ENCODE data around the gene GRID2.

GRID2 gene

GRCh38 chr4:93633721-93634120 lies 1330.0 kb downstream of the GRID2 start:
- TF ChIP-seq TAF1 (IDR thresholded peaks at IDR 0.05; ENCODE audit: borderline replicate concordance, insufficient read depth, low read length) (no peak), POLR2AphosphoS5 (IDR thresholded peaks at IDR 0.05; ENCODE audit: low read depth, low read length) (no peak), FOXP2 (optimal IDR thresholded peaks at IDR 0.05; ENCODE audit: borderline replicate concordance, extremely low read depth, extremely low read length, insufficient read depth) (no peak), REST (IDR thresholded peaks at IDR 0.05; ENCODE audit: insufficient read depth in 1 of 2, low read depth in 2 of 2, low read length in 2 of 2) (no peak), SIN3A (IDR thresholded peaks at IDR 0.05; ENCODE audit: borderline replicate concordance, insufficient read depth, low read length) (no peak)

- TF ChIP-seq REST (IDR thresholded peaks at IDR 0.05; ENCODE audit: insufficient read depth in 1 of 2, low read depth in 2 of 2, low read length in 2 of 2) (no peak), FOXP2 (optimal IDR thresholded peaks at IDR 0.05; ENCODE audit: borderline replicate concordance, extremely low read depth, extremely low read length, insufficient read depth) (no peak), SIN3A (IDR thresholded peaks at IDR 0.05; ENCODE audit: borderline replicate concordance, insufficient read depth, low read length) (no peak), POLR2AphosphoS5 (IDR thresholded peaks at IDR 0.05; ENCODE audit: low read depth, low read length) (no peak), TAF1 (IDR thresholded peaks at IDR 0.05; ENCODE audit: borderline replicate concordance, insufficient read depth, low read length) (no peak)
Observed at GRCh38 chr4:93635943-93636342, 1332.2 kb downstream of the GRID2 start.

GRCh38 chr4:93645120-93645519 lies 1341.4 kb downstream of the GRID2 start:
- no peak for TF ChIP-seq SIN3A (IDR thresholded peaks at IDR 0.05; ENCODE audit: borderline replicate concordance, insufficient read depth, low read length)
- TF ChIP-seq FOXP2 (optimal IDR thresholded peaks at IDR 0.05; ENCODE audit: borderline replicate concordance, extremely low read depth, extremely low read length, insufficient read depth), result no peak
- no peak for TF ChIP-seq POLR2AphosphoS5 (IDR thresholded peaks at IDR 0.05; ENCODE audit: low read depth, low read length)
- no peak for TF ChIP-seq REST (IDR thresholded peaks at IDR 0.05; ENCODE audit: insufficient read depth in 1 of 2, low read depth in 2 of 2, low read length in 2 of 2)
- TF ChIP-seq TAF1 (IDR thresholded peaks at IDR 0.05; ENCODE audit: borderline replicate concordance, insufficient read depth, low read length), result no peak

GRCh38 chr4:93646233-93646930 lies 1342.6 kb downstream of the GRID2 start:
- TF ChIP-seq TAF1 (IDR thresholded peaks at IDR 0.05; ENCODE audit: borderline replicate concordance, insufficient read depth, low read length) (no peak), FOXP2 (optimal IDR thresholded peaks at IDR 0.05; ENCODE audit: borderline replicate concordance, extremely low read depth, extremely low read length, insufficient read depth) (no peak), POLR2AphosphoS5 (IDR thresholded peaks at IDR 0.05; ENCODE audit: low read depth, low read length) (no peak), SIN3A (IDR thresholded peaks at IDR 0.05; ENCODE audit: borderline replicate concordance, insufficient read depth, low read length) (no peak)

- TF ChIP-seq TAF1 (IDR thresholded peaks at IDR 0.05; ENCODE audit: borderline replicate concordance, insufficient read depth, low read length) (no peak), POLR2AphosphoS5 (IDR thresholded peaks at IDR 0.05; ENCODE audit: low read depth, low read length) (no peak), REST (IDR thresholded peaks at IDR 0.05; ENCODE audit: insufficient read depth in 1 of 2, low read depth in 2 of 2, low read length in 2 of 2) (no peak), SIN3A (IDR thresholded peaks at IDR 0.05; ENCODE audit: borderline replicate concordance, insufficient read depth, low read length) (no peak), FOXP2 (optimal IDR thresholded peaks at IDR 0.05; ENCODE audit: borderline replicate concordance, extremely low read depth, extremely low read length, insufficient read depth) (no peak)
Observed at GRCh38 chr4:93648258-93648657, 1344.5 kb downstream of the GRID2 start.
